HG03159 (cell line): ENCODE data around the gene CAPN12.
"Not testable (repeated sequence)": the region's sequence is repeated elsewhere in the genome, so short reads cannot be mapped to it uniquely, and the experiment has no call there.

Experiments used
- ATAC-seq: cut with Tn5 transposase; IDR thresholded peaks from one replicate; pipeline ENCODE4 v1.9.1; 2021; ENCODE audit warnings: mild to moderate bottlenecking, moderate library complexity; ENCODE audit not compliant: unreplicated experiment

Gene CAPN12

DNA sequence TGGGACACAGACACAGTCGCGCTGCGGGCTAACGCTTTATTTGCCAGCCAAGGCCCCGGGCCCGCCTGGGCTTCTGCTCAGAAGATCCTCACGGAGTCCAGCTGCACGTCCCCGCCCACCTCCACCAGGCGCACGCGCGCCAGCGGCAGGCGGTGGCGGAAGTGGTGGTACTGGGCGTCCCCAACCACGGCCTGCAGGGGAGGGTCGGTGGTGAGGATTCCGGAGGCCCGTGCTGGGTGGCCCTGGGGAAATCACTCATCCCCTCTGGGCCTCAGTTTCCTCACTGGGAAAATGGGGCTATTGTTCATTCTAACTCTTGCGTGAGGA is 26.6 kb upstream of the CAPN12 start:
- not testable (repeated sequence) for ATAC-seq

DNA sequence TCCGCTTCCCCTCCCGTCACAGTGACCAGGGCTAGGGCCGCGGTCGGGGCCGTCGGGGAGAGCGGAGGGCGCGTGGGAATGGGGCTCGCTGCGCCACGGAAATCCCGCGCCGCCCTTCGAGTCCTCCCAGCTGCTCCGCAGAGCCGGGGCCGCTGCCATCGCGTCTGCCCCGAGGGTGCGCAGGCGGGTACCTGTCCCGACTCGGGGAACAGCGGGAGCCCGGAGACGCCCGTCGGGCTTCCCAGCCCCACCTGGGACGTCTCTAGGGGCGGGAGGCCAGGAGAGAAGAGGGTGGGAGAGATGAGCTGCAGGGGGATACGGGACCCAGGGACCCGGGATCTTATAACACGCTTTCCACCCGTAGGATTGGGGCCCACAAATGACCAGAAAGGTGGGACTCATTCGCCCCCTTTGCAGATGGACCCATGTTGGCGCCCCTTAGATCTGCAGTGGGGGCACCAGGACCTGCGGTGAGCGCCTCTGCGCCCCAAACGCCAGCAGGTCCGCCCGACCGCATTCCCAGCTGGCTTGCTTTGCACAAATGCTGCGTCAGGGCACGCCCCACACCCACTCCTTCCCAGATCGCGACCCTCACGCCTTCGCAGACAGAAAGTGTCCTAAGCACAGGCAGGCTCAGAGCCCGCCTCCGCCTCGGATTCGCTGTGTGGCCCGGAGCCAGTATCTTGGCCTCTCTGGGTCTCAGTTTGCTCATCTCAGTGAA is 26.1 kb upstream of the CAPN12 start:
- not testable (repeated sequence) for ATAC-seq

DNA sequence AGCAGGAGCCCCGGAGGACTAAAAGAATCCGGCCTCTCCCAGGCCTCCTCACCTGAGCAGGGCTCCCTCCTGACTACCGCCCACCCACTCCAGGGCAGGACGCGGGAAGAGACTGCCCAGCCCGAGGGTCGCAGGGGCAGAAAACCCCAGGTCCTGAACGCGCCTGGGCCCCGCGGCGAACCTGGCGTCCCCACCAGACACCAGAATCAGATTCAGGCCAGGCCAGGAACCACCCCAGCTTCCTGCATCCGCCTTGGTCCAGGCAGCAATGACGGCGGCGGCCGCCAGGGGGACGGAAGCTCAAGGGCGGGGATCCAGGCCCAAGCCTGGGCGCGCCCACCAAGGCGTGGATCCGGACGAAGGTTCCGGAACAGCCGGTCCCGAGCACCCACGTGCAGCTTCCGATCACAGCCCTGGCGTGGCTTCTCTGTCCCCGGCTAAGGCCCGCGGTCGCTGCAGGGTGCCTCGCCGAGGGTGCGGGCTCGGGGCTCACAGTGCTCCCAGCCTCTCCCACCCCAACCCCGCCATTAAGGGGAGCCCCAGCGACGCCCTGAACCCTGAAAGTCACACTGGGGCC is 25.4 kb upstream of the CAPN12 start:
- peak; percentile 79 for ATAC-seq

DNA sequence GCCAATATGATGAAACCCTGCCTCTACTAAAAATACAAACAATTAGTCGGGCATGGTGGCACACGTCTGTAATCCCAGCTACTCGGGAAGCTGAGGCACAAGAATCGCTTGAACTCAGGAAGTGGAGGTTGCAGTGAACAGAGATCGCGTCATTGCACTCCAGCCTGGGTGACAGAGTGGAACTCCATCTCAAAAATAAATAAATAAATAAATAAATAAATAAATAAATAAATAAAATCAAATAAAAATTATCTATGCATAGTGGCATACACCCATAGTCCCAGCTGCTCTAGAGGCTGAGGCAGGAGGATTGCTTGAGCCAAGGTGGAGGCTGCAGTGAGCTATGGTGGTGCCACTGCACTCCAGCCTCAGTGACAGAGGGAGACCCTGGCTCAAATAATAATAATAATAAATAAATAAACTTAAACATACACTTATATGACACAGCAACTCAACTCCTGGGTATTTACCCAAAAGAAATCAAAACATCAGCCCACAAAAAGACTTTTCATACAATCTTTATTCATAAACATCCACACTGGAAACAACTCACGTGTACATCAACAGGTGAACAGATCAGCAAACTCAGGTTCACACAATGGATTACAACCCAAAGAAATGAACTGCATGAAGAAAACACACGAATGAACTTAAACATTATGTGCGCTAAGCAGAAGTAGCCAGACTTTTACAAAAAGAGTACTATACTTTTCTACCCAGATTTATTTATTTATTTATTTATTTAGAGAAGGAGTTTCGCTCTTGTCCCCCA is 22.2 kb upstream of the CAPN12 start:
- no peak for ATAC-seq

DNA sequence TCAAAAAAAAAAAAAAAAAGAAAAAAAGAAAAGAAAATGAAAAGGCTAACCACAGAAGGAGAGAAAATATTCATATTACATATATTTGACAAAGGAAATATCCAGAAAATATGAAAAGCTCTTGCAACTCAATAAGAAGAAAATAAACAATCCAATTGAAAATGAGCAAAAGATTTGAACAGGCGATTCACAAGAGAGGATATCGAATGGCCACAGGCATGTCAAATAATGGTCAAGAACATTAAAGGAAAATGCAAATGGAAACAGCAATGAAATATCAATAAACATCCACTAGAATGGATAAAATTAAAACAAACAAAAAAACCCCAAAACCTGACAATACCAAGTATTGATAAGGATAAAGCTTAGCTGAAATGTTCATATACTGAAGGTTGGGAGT is 20.9 kb upstream of the CAPN12 start:
- ATAC-seq, result no peak

DNA sequence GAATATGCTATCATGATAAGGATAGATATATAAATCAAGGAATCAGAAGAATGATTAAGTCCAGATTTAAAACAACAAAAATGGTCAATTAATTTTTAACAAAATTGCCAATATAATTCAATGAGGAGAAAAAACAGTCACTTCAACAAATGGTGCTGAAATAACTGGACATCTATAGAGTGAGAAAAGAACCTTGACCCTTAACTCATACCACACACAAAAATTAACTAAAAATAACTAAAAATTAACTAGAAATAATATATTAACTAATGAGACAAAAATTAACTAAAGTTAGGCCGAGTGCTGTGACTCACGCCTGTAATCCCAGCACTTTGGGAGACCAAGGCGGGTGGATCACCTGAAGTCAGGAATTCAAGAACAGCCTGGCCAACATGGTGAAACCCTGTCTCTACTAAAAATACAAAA is 19.5 kb upstream of the CAPN12 start:
- no peak for ATAC-seq

DNA sequence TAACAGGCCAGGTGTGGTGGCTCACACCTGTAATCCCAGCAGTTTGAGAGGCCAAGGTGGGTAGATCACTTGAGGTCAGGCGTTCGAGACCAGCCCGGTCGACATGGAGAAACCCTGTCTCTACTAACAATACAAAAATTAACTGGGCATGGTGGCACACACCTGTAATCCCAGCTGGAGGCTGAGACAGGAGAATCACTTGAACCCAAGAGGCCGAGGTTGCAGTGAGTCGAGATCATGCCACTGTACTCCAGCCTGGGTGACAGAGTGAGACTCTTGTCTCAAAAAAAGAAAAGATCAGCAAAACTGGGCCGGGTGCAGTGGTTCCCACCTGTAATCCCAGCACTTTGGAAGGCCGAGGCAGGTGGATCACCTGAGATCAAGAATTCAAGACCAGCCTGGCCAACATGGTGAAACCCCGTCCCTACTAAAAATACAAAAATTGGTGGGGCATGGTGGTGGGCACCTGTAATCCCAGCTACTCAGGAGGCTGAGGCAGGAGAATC is 17.7 kb upstream of the CAPN12 start:
- not testable (repeated sequence) for ATAC-seq

DNA sequence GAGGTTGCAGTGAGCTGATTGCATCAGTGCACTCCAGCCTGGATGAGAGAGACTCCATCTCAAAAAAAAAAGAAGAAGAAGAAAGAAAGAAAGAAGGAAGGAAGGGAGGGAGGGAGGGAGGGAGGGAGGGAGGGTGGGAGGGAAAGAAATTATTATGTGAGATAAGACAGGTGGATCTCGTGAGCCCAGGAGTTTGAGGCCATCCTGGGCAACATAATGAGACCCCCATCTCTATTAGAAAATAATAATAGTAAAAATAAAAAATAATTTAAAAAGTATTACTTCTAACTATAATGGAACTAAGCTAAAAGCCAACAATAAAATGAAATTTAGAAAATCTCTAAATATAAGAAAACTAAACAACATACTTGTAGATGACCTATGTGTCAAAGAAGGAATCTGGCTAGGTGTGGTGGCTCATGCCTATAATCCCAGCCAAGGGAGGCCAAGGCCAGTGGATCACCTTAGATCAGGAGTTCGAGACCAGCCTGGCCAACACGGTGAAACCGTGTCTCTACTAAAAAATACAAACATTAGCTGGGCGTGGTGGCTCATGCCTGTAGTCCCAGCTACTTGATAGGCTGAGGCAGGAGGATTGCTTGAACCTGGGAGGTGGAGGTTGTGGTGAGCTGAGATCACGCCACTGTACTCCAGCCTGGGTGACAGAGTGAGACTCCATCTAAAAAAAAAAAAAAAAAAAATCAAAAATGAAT is 16.7 kb upstream of the CAPN12 start:
- not testable (repeated sequence) for ATAC-seq

DNA sequence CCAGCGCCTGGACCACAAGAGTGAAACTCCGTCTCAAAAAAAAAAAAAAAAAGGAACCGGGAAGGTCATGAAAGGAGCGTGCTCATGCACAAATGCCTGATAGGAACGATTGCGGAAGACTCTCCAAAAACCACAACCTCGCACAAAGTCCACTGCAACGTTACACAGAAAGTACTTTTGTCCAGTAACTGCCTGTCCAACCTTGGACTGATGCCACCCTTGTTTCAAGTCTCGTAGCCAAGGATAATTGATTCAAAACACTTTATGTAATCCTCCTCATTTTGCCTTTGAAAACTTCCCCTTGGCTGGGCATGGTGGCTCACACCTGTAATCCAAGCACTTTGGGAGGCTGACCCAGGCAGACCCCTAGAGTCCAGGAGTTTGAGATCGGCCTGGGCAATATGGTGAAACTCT is 15.3 kb upstream of the CAPN12 start:
- ATAC-seq, result no peak

DNA sequence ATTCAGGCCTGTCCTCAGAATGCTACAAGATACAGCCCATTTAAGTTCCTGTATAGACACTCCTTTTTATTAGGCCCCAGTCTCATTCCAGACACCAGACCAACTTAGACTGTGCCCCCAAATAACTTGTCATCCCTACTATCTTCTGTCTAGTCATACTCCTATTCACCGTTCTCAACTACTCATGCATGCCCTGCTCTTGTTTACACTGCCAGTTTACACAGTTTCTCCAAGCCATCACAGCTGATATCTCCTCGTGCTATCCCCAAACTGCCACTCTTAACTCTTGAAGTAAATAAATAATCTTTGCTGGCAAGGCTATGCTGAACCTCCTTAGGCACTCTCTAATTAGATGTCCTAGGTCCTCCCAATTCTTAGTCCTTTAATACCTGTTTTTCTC is 9.9 kb upstream of the CAPN12 start:
- not testable (repeated sequence) for ATAC-seq

DNA sequence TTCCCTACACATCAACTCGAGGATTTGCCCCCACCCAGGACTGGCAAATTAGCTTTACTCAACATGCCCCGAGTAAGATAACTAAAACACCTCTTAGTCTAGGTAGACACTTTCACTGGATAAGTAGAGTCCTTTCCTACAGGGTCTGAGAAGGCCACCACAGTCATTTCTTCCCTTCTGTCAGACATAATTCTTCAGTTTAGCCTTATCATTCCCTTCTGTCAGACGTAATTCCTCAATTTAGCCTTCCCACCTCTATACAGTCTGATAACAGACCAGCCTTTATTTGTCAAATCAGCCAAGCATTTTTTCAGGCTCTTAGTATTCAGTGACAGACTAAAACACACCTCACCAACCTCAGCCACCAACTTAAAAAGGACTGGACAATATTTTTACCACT is 9.5 kb upstream of the CAPN12 start:
- ATAC-seq, result not testable (repeated sequence)

DNA sequence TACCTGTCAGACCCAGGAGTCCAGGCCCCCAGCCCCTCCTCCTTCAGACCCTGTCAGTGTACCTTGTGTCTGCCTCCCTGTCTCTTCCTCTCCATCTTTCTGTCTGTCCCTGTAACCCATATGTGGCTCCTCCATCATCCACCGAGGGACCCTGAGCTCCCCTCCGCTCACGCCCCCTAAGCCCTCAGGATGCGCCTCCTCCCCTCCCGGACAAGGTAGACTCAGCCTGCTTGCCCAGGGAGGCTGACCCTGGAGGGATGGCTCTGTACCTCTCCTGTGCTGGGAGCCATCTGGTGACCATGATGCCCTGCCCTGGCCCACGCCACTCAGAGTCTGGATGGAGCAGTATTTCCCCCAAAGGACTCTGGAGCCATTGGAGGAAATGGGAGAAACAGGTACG is 1.0 kb upstream of the CAPN12 start:
- no peak for ATAC-seq

DNA sequence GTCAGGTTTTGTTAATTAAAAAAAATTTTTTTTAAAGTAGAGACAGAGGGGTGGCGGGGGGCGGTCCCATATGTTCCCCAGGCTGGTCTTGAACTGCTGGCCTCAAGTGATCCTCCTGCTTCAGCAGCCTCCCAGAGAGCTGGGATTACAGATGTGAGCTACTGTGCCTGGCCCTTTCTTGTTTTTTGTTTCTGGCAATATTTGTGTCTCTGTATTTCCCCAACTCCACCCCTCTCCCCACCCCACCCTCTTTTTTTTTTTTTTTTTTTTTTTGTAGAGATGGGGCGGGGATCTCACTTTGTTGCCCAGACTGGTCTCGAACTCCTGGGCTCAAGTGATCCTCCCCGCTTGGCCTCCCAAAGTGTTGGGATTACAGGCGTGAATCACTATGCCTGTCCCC is 600 bp upstream of the CAPN12 start:
- ATAC-seq, result no peak

DNA sequence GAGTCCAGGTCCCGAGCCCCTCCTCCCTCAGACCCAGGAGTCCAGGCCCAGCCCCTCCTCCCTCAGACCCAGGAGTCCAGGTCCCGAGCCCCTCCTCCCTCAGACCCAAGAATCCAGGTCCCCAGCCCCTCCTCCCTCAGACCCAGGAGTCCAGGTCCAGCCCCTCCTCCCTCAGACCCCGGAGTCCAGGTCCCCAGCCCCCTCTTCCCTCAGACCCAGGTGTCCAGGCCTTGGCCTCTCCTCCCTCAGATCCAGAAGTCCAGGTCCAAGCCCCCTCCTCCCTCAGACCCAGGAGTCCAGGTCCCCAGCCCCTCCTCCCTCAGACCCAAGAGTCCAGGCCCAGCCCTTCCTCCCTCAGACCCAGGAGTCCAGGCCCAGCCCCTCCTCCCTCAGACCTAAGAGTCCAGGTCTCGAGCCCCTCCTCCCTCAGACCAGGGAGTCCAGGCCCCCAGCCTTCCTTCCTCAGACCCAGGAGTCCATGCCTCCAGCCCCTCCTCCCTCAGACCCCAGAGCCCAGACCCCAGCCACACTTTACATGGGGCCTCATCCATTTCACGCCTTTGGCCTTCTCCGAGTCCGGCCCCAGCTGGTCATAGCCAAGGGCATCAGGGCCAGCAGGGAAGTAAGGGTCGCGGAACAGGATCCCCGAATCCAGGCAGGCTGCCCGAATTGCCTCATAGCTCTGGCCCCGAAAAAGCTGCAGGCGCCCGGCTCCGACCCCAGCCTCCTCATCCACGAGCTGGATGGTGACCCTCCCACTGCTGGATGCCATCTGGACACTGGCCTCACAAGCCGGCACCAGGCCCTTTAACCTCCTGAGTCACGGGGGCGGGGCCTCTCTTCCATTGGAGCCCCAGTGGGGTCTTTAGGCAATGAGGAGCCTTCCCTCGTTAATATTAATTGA is 628 bp downstream of the CAPN12 start:
- ATAC-seq, result no peak

DNA sequence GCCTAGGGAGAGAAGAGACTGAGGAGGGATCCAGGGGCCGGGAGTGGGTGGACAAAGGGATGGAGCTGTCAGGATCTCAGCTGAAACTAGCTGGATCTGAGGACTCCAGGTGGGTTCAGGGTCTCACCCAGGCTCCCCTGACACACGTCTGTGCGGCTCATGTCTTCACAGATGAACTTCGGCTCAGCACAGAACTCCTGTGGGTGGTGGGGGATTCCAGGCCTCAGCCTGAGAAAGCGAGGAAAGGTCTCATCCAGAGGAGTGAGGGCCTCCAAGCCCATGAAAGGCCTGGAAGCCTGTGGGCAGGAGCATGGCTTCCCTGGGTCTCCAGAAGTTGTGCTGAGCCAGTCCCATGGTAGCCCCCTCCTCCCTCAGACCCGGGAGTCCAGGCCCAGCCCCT is 1.4 kb downstream of the CAPN12 start:
- ATAC-seq, result no peak

DNA sequence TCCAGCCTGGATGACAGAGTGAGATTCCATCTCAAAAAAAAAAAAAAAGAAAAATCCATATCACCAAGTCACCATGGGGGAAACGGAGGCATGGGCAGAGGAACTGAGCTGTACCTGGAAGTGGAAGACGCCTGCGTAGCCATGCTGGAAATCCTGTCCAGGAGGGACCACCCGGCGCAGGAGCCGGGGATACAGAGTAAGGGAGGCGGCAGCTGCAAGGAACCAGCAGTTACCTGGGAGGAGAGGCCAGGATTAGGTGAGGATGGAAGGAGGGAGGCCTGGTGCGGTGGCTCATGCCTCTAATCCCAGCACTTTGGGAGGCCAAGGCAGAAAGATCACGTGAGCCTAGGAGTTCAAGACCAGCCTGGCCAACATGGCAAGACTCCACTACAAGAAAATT is 2.0 kb downstream of the CAPN12 start:
- no peak for ATAC-seq

DNA sequence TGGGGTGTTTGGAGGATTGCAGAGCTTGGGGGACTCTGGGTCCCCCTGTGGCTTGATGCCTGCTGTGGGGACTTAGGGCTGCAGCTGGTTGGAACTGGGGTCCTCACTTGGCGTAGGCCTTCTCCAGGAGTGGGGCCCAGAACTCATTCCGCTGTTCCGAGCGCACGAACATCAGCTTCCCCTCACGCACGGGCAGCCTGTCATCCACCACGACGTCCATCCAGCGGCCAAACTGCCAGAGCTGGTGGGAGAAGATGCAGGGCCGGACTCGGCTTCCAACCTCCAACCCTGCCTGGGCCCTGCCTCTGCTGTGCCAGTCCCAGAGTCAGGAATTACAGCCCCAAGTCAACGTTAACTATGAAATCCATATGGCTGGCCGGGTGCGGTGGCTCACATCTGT is 2.6 kb downstream of the CAPN12 start:
- ATAC-seq, result no peak

DNA sequence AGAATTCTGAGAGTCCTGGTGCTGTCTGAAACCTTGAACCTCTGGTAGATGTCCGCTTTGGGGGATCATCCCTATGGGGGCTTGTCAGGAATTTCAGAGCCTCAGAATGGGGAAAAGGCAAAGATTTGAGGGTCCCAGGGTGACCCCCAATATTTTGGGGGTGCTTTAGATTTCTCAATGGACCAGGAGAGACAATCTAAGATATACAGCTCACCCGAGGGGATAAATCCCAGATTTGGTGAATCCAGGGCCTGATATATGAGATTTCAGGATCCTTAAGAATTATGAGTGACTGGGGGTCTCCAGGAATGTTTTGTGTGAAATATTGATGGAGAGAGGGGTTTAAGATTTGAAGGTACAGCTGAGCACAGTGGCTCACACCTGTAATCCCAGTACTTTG is 3.3 kb downstream of the CAPN12 start:
- no peak for ATAC-seq

DNA sequence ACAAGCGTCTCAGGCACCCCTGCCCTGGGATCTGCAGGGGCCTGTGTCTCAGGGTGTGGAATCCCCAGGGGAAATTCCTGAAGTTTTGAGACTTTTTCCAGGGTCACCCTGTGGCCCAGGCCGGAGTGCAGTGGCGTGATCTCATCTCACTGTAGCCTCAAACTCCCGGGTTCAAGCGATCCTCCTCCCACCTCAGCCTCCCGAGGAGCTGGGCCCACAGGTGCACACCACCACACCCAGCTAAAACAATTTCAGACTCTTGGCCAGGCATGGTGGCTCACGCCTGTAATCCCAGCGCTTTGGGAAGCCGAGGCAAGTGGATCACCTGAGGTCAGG is 4.0 kb downstream of the CAPN12 start:
- no peak for ATAC-seq

DNA sequence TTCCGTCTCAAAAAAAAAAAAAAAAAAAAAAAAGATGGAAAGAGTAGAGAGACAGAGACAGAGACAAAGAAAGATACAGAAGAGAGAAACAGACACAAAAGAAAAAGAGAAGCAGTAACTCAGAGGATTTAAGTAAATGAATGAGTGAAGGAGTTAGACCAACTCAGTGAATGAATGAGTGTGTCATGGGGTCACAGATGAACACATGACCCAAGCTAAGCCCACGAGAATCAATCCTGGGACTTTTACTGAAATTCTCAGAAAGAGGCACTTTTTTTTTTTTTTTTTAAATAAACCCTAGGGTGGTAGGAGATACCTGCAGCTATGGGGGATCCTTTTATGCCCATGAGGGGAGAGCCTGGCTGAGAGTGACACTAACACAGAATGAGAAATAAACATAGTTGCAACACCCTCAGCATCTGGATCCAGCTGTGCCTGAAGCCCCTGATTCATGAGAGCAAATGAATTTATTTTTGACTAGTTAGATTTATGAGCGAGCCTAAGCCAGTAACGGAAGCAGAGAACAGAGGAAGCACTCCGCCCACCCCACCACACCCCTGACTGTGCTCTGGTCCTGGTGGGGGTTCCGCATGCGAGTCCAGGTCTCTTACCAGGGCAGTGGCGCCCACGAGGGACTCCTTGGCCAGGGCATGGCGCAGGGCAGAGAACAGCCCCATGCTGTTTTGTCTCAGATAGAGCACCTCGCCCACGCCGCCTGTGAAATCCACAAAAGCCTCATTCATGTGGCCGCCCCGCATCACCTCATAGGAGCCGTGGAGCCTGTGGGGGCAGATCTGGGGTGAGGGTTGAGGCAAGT is 4.6 kb downstream of the CAPN12 start:
- no peak for ATAC-seq
